ENCODE results near the gene DOCK1.

Gene DOCK1

GRCh38 chr10:127100983-127101615 is 195.9 kb downstream of the DOCK1 start:
- H3K4me3 ChIP-seq (ENCODE audit: low read length): no peak overlapping the region
- no peaks in the 10 kb centered on the region for H3K4me1 ChIP-seq (ENCODE audit: control insufficient read depth, insufficient read depth, low read length)
- no peaks in the 10 kb centered on the region for H3K36me3 ChIP-seq (ENCODE audit: control insufficient read depth, insufficient read depth, low read length)
- H3K9ac ChIP-seq (ENCODE audit: low read length): no peak overlapping the region
- H3K27ac ChIP-seq (ENCODE audit: low read depth, low read length): no peak overlapping the region
- no peaks in the 10 kb centered on the region for H3K27me3 ChIP-seq (ENCODE audit: control insufficient read depth, insufficient read depth, low read length)

DNA sequence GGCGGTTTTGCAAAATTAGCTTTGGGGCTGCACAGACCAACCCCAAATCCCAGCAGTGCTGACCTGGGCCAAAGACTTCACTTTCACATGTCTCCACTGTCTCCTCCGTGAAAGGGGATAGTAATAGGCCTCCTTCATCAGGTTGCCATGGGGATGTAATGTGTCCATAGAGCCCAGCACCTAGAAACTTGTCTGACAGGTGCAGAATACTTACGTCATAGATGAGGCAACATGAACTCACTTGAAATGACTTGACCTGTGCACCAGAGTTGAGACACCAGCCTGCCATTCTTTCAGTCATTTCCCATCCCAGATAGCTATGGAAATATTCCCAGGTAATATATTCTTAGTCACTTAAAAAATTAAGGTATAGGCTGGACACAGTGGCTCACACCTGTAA is 196.9 kb downstream of the DOCK1 start:
- no peaks in the 10 kb centered on the region for H3K36me3 ChIP-seq (ENCODE audit: control insufficient read depth, insufficient read depth, low read length)
- no peaks in the 10 kb centered on the region for H3K27me3 ChIP-seq (ENCODE audit: control insufficient read depth, insufficient read depth, low read length)
- no peak overlapping the region for H3K27ac ChIP-seq (ENCODE audit: low read depth, low read length)
- no peaks in the 10 kb centered on the region for H3K4me1 ChIP-seq (ENCODE audit: control insufficient read depth, insufficient read depth, low read length)
- no peak overlapping the region for H3K9ac ChIP-seq (ENCODE audit: low read length)
- H3K4me3 ChIP-seq (ENCODE audit: low read length): no peak overlapping the region

- Histone ChIP-seq H3K9ac (ENCODE audit: low read length) (no peak overlapping the region), H3K27ac (ENCODE audit: low read depth, low read length) (no peak overlapping the region), H3K27me3 (ENCODE audit: control insufficient read depth, insufficient read depth, low read length) (no peaks in the 10 kb centered on the region), H3K4me3 (ENCODE audit: low read length) (no peak overlapping the region), H3K4me1 (ENCODE audit: control insufficient read depth, insufficient read depth, low read length) (no peaks in the 10 kb centered on the region), H3K36me3 (ENCODE audit: control insufficient read depth, insufficient read depth, low read length) (peaks cover 13% of the 10 kb centered on the region)
These were observed 209.9 kb downstream of the DOCK1 start for GRCh38 chr10:127115100-127115499.

DNA sequence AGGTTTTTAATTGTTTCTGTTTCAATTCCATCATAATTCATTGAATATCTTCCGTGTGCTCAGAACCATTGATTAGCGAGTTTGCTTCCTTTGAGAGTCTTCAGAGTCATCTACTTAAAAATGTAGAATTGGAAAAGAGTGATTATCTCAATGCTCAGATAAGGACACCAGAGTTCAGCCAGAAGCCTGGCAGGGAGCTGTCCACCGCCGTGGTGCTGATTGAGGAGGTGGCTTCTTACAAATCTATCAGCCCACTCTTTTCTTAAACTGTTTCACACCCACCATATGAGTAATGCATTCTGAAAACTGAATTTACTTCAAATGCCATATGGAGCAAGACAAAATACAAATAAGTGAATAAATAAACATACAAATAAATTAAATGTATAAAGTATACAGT is 211.9 kb downstream of the DOCK1 start:
- H3K4me1 ChIP-seq (ENCODE audit: control insufficient read depth, insufficient read depth, low read length): no peaks in the 10 kb centered on the region
- no peak overlapping the region for H3K9ac ChIP-seq (ENCODE audit: low read length)
- peaks cover 8% of the 10 kb centered on the region for H3K36me3 ChIP-seq (ENCODE audit: control insufficient read depth, insufficient read depth, low read length)

GRCh38 chr10:127118034-127118433 is 212.8 kb downstream of the DOCK1 start:
- Histone ChIP-seq H3K36me3 (ENCODE audit: control insufficient read depth, insufficient read depth, low read length) (peaks cover 7% of the 10 kb centered on the region), H3K9ac (ENCODE audit: low read length) (no peak overlapping the region), H3K4me1 (ENCODE audit: control insufficient read depth, insufficient read depth, low read length) (no peaks in the 10 kb centered on the region), H3K27ac (ENCODE audit: low read depth, low read length) (no peak overlapping the region), H3K27me3 (ENCODE audit: control insufficient read depth, insufficient read depth, low read length) (no peaks in the 10 kb centered on the region), H3K4me3 (ENCODE audit: low read length) (no peak overlapping the region)

More for the DNA sequence above, 211.9 kb downstream of the DOCK1 start:
- no peak overlapping the region for H3K27ac ChIP-seq (ENCODE audit: low read depth, low read length)
- H3K4me3 ChIP-seq (ENCODE audit: low read length): no peak overlapping the region
- no peaks in the 10 kb centered on the region for H3K27me3 ChIP-seq (ENCODE audit: control insufficient read depth, insufficient read depth, low read length)

- H3K4me3 ChIP-seq (ENCODE audit: low read length): no peak overlapping the region
- H3K27ac ChIP-seq (ENCODE audit: low read depth, low read length): no peak overlapping the region
- H3K27me3 ChIP-seq (ENCODE audit: control insufficient read depth, insufficient read depth, low read length): no peaks in the 10 kb centered on the region
- peaks cover 7% of the 10 kb centered on the region for H3K36me3 ChIP-seq (ENCODE audit: control insufficient read depth, insufficient read depth, low read length)
- H3K4me1 ChIP-seq (ENCODE audit: control insufficient read depth, insufficient read depth, low read length): no peaks in the 10 kb centered on the region
- H3K9ac ChIP-seq (ENCODE audit: low read length): no peak overlapping the region
These were observed 214.7 kb downstream of the DOCK1 start for GRCh38 chr10:127119936-127120335.

GRCh38 chr10:127122831-127123230 is 217.6 kb downstream of the DOCK1 start:
- H3K36me3 ChIP-seq (ENCODE audit: control insufficient read depth, insufficient read depth, low read length): peaks cover 7% of the 10 kb centered on the region
- no peaks in the 10 kb centered on the region for H3K4me1 ChIP-seq (ENCODE audit: control insufficient read depth, insufficient read depth, low read length)

GRCh38 chr10:127123626-127124025 is 218.4 kb downstream of the DOCK1 start:
- Histone ChIP-seq H3K9ac (ENCODE audit: low read length) (no peak overlapping the region), H3K27ac (ENCODE audit: low read depth, low read length) (no peak overlapping the region), H3K4me3 (ENCODE audit: low read length) (no peak overlapping the region), H3K27me3 (ENCODE audit: control insufficient read depth, insufficient read depth, low read length) (no peaks in the 10 kb centered on the region), H3K36me3 (ENCODE audit: control insufficient read depth, insufficient read depth, low read length) (peaks cover 7% of the 10 kb centered on the region), H3K4me1 (ENCODE audit: control insufficient read depth, insufficient read depth, low read length) (no peaks in the 10 kb centered on the region)

More at GRCh38 chr10:127122831-127123230, 217.6 kb downstream of the DOCK1 start:
- Histone ChIP-seq H3K27ac (ENCODE audit: low read depth, low read length) (no peak overlapping the region), H3K9ac (ENCODE audit: low read length) (no peak overlapping the region), H3K27me3 (ENCODE audit: control insufficient read depth, insufficient read depth, low read length) (no peaks in the 10 kb centered on the region), H3K4me3 (ENCODE audit: low read length) (no peak overlapping the region)

- Histone ChIP-seq H3K27me3 (ENCODE audit: control insufficient read depth, insufficient read depth, low read length) (no peaks in the 10 kb centered on the region), H3K36me3 (ENCODE audit: control insufficient read depth, insufficient read depth, low read length) (peaks cover 6% of the 10 kb centered on the region), H3K27ac (ENCODE audit: low read depth, low read length) (no peak overlapping the region), H3K4me1 (ENCODE audit: control insufficient read depth, insufficient read depth, low read length) (no peaks in the 10 kb centered on the region), H3K4me3 (ENCODE audit: low read length) (no peak overlapping the region), H3K9ac (ENCODE audit: low read length) (no peak overlapping the region)
These were observed 220.1 kb downstream of the DOCK1 start for GRCh38 chr10:127125331-127125730.

DNA sequence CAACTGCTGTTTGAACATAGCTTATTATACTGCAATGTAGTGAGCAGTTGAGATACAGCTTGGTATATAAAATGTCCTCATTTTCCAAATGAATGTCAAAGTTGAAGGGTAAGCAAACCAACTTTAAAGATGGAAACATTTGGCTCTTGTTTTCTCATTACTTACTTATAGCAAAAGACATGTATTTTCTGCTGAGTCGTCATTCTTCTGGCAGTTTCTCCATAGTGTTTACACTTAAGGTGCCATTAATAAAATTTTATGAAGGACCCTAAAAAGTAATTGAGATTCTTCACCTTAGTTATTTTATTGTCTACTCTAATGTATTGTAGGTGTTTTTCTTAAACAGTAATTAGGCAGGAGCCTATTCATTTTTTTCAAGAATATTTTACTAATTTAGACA is 222.6 kb downstream of the DOCK1 start:
- no peak overlapping the region for H3K4me3 ChIP-seq (ENCODE audit: low read length)
- H3K4me1 ChIP-seq (ENCODE audit: control insufficient read depth, insufficient read depth, low read length): no peaks in the 10 kb centered on the region
- H3K36me3 ChIP-seq (ENCODE audit: control insufficient read depth, insufficient read depth, low read length): peaks cover 8% of the 10 kb centered on the region
- H3K27ac ChIP-seq (ENCODE audit: low read depth, low read length): no peak overlapping the region
- no peaks in the 10 kb centered on the region for H3K27me3 ChIP-seq (ENCODE audit: control insufficient read depth, insufficient read depth, low read length)
- no peak overlapping the region for H3K9ac ChIP-seq (ENCODE audit: low read length)

GRCh38 chr10:127129104-127129503 is 223.9 kb downstream of the DOCK1 start:
- H3K4me3 ChIP-seq (ENCODE audit: low read length): no peak overlapping the region
- H3K9ac ChIP-seq (ENCODE audit: low read length): no peak overlapping the region
- no peak overlapping the region for H3K27ac ChIP-seq (ENCODE audit: low read depth, low read length)
- no peaks in the 10 kb centered on the region for H3K27me3 ChIP-seq (ENCODE audit: control insufficient read depth, insufficient read depth, low read length)
- H3K36me3 ChIP-seq (ENCODE audit: control insufficient read depth, insufficient read depth, low read length): peaks cover 8% of the 10 kb centered on the region
- no peaks in the 10 kb centered on the region for H3K4me1 ChIP-seq (ENCODE audit: control insufficient read depth, insufficient read depth, low read length)

- H3K9ac ChIP-seq (ENCODE audit: low read length): no peak overlapping the region
- no peak overlapping the region for H3K4me3 ChIP-seq (ENCODE audit: low read length)
- no peaks in the 10 kb centered on the region for H3K27me3 ChIP-seq (ENCODE audit: control insufficient read depth, insufficient read depth, low read length)
- H3K4me1 ChIP-seq (ENCODE audit: control insufficient read depth, insufficient read depth, low read length): no peaks in the 10 kb centered on the region
- H3K27ac ChIP-seq (ENCODE audit: low read depth, low read length): no peak overlapping the region
- H3K36me3 ChIP-seq (ENCODE audit: control insufficient read depth, insufficient read depth, low read length): peaks cover 8% of the 10 kb centered on the region
These were observed 227.2 kb downstream of the DOCK1 start for GRCh38 chr10:127132451-127132850.

GRCh38 chr10:127133225-127133624 is 228.0 kb downstream of the DOCK1 start:
- Histone ChIP-seq H3K27me3 (ENCODE audit: control insufficient read depth, insufficient read depth, low read length) (no peaks in the 10 kb centered on the region), H3K36me3 (ENCODE audit: control insufficient read depth, insufficient read depth, low read length) (peaks cover 8% of the 10 kb centered on the region), H3K27ac (ENCODE audit: low read depth, low read length) (no peak overlapping the region), H3K4me1 (ENCODE audit: control insufficient read depth, insufficient read depth, low read length) (no peaks in the 10 kb centered on the region), H3K9ac (ENCODE audit: low read length) (no peak overlapping the region), H3K4me3 (ENCODE audit: low read length) (no peak overlapping the region)
